Mesenchymal stem cell (in vitro differentiated cells and primary cell): Measurements from ENCODE around the gene NGEF.

Experiments used
- DNase-seq: peaks from one replicate; pipeline ENCODE4 v3.0.0-alpha.2; 2013
- H2AFZ ChIP-seq: one replicate; pipeline ENCODE4 v1.6.1; 2013; ENCODE audit warnings: low read depth, mild to moderate bottlenecking, control low read depth, inconsistent platforms, low read length, moderate library complexity
- H2AK5ac ChIP-seq: 2 replicates; pipeline ENCODE4 v1.6.1; 2013; ENCODE audit warnings: low read length, moderate library complexity, mild to moderate bottlenecking, inconsistent platforms; ENCODE audit not compliant: severe bottlenecking
- H2BK120ac ChIP-seq: one replicate; pipeline ENCODE4 v1.6.1; 2013; ENCODE audit warnings: low read depth, mild to moderate bottlenecking, inconsistent platforms, low read length, moderate library complexity
- H2BK12ac ChIP-seq, 2 experiments: one replicate each; pipeline ENCODE4 v1.6.1; 2013; ENCODE audit warnings: inconsistent platforms in 2 of 2, low read length in 2 of 2, mild to moderate bottlenecking in 2 of 2, moderate library complexity in 2 of 2, control low read depth in 1 of 2
- H2BK15ac ChIP-seq: one replicate; pipeline ENCODE4 v1.6.1; 2013; ENCODE audit warnings: mild to moderate bottlenecking, low read depth, inconsistent platforms; ENCODE audit not compliant: poor library complexity, severe bottlenecking
- H2BK5ac ChIP-seq: 2 replicates; pipeline ENCODE4 v1.6.1; 2013; ENCODE audit warnings: low read depth, mild to moderate bottlenecking, low read length, control low read depth, inconsistent platforms; ENCODE audit not compliant: poor library complexity, severe bottlenecking
- H3K14ac ChIP-seq, 2 experiments: one replicate each; pipeline ENCODE4 v1.6.1; 2013; ENCODE audit warnings: inconsistent platforms in 2 of 2, low read length in 2 of 2, control low read depth in 1 of 2, mild to moderate bottlenecking in 1 of 2, moderate library complexity in 1 of 2
- H3K18ac ChIP-seq, 2 experiments: one replicate each; pipeline ENCODE4 v1.6.1; 2013; ENCODE audit warnings: inconsistent platforms in 2 of 2, low read length in 2 of 2, control low read depth in 1 of 2, low read depth in 1 of 2, mild to moderate bottlenecking in 1 of 2
- H3K23ac ChIP-seq, 2 experiments: one replicate each; pipeline ENCODE4 v1.6.1; 2013; ENCODE audit warnings: inconsistent platforms in 2 of 2, low read length in 2 of 2, mild to moderate bottlenecking in 2 of 2, moderate library complexity in 2 of 2, control low read depth in 1 of 2
- H3K27ac ChIP-seq: 2 replicates; pipeline ENCODE4 v1.5.1; 2013; ENCODE audit warnings: mild to moderate bottlenecking, moderate library complexity, low read length, control low read depth, inconsistent platforms; ENCODE audit not compliant: poor library complexity, severe bottlenecking
- H3K27me3 ChIP-seq, 2 experiments: 2 replicates each; pipeline versions ENCODE4 v1.6.1 to v1.7.0; 2013; ENCODE audit warnings: low read length in 2 of 2, mild to moderate bottlenecking in 2 of 2, moderate library complexity in 2 of 2, control low read depth in 1 of 2, inconsistent platforms in 1 of 2; ENCODE audit not compliant: control insufficient read depth in 1 of 2, insufficient read depth in 1 of 2
- H3K36me3 ChIP-seq, 2 experiments: 2 replicates each; pipeline versions ENCODE4 v1.6.1 to v1.7.0; 2013; ENCODE audit warnings: low read length in 2 of 2, control low read depth in 1 of 2, inconsistent platforms in 1 of 2, low read depth in 1 of 2, mild to moderate bottlenecking in 1 of 2; ENCODE audit not compliant: insufficient read depth in 2 of 2, control insufficient read depth in 1 of 2
- H3K4ac ChIP-seq, 2 experiments: one replicate each; pipeline ENCODE4 v1.6.1; 2013; ENCODE audit warnings: inconsistent platforms in 2 of 2, low read length in 2 of 2, mild to moderate bottlenecking in 2 of 2, moderate library complexity in 2 of 2, control low read depth in 1 of 2, low read depth in 1 of 2
- H3K4me1 ChIP-seq: 2 replicates; pipeline ENCODE4 v1.6.1; 2013; ENCODE audit warnings: low read depth, low read length, control low read depth; ENCODE audit not compliant: control insufficient read depth, insufficient read depth
- H3K4me2 ChIP-seq: 2 replicates; pipeline ENCODE4 v1.6.1; 2013; ENCODE audit warnings: low read length, mild to moderate bottlenecking, inconsistent platforms; ENCODE audit not compliant: poor library complexity, severe bottlenecking
- H3K4me3 ChIP-seq, 2 experiments: 2 replicates each; pipeline versions ENCODE4 v1.5.1 to v1.7.0; 2013; ENCODE audit warnings: low read length in 2 of 2, mild to moderate bottlenecking in 2 of 2, control low read depth in 1 of 2, low read depth in 1 of 2; ENCODE audit not compliant: insufficient read depth in 1 of 2
- H3K79me1 ChIP-seq: replicated peaks from 2 replicates; pipeline ENCODE4 v1.6.1; 2013; ENCODE audit warnings: mild to moderate bottlenecking, control low read depth, low read length, inconsistent platforms; ENCODE audit not compliant: poor library complexity, severe bottlenecking
- H3K9ac ChIP-seq: 2 replicates; pipeline ENCODE4 v1.7.0; 2013; ENCODE audit warnings: mild to moderate bottlenecking, low read length, moderate library complexity
- H3K9me3 ChIP-seq: 2 replicates; pipeline ENCODE4 v1.7.0; 2013; ENCODE audit warnings: mild to moderate bottlenecking, low read length; ENCODE audit not compliant: control insufficient read depth
- H4K8ac ChIP-seq: one replicate; pipeline ENCODE4 v1.6.1; 2013; ENCODE audit warnings: inconsistent platforms, mild to moderate bottlenecking, low read length, moderate library complexity
- H4K91ac ChIP-seq: one replicate; pipeline ENCODE4 v1.6.1; 2013; ENCODE audit warnings: mild to moderate bottlenecking, low read length, inconsistent platforms
- WGBS: methylation state at CpG from one replicate; pipeline ENCODE4 v1.1.7; 2013; ENCODE audit warnings: mixed read lengths; 5-methylcytosine and 5-hydroxymethylcytosine counted together

NGEF gene

DNA sequence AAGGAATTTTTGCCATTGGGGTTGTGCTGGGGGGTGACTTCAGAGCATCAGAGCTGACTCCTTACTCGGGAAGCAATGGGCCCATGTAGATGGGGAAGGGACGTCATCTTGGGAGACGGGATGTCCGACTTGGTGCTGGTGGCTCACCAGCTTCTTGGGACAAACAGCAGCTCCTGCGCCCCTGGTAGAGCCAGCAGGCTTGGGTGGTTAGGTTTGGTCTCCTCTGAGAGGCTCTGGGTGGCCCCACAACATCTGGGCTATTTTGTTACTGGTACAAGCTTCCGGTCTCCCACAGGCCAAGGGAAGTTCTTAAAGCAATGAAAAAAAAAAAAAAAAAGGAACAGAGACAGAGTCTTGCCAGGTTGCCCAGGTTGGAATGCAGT lies 1.8 kb downstream of the NGEF start:
- Histone ChIP-seq H3K36me3 (no peaks in the 10 kb centered on the region), H2BK5ac (no peak overlapping the region), H3K23ac (no peak overlapping the region), H2AFZ (no peak overlapping the region), H3K27ac (no peak overlapping the region), H4K91ac (no peak overlapping the region), H3K4me3 (no peak overlapping the region), H2BK120ac (no peak overlapping the region), H3K18ac (no peak overlapping the region), H4K8ac (no peak overlapping the region), H2BK15ac (no peak overlapping the region), H3K4me2 (no peak overlapping the region), H3K4ac (no peak overlapping the region), H2BK12ac (no peak overlapping the region), H3K14ac (no peak overlapping the region), H2AK5ac (no peak overlapping the region), H3K9ac (no peak overlapping the region), H3K79me1 (no peaks in the 10 kb centered on the region), H3K4me1 (no peaks in the 10 kb centered on the region), H3K9me3 (no peaks in the 10 kb centered on the region), H3K27me3 (peaks cover 0 to 4% of the 10 kb centered on the region in 2 experiments)
- no peak for DNase-seq
- WGBS, result 85% methylated on average over 6 of the region's 6 CpGs

DNA sequence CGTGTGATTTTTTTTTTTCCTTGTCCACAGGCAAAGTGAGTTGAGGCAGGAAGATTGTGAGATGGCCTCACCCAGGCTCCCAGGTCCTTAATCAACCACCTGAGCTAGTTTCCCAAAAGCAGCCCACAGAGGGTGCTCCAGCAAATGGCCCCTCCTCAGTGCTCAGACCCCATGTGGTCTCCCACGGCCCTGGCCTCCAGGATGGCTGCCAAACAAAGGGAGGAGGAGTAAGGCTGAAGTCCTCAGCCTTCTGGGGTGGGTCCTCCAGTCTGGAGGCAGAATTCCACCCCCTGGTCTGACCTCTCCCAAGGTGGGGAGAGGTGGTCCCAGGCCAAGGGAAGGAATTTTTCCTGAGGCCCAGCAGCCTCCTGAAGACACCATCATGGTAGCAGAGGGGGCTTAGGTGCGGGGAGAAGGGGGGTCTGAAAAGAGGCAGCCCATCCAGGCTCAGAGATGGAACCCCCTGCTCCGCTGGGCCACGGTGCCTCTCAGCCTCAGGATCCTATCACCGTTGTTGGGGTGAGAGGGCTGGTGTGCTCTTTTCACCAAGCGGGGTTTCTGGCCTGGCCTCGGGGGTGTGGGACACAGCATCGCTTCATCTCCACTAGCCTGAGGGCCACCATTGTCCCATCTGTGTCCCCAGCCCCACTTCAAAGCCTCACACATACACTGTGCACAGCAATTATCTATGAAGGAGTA lies 2.3 kb downstream of the NGEF start:
- H2AFZ ChIP-seq, result no peak overlapping the region
- 82% methylated on average over 5 of the region's 9 CpGs for WGBS
- no peak overlapping the region for H3K23ac ChIP-seq
- H3K4me2 ChIP-seq, result no peak overlapping the region
- H3K36me3 ChIP-seq, result no peaks in the 10 kb centered on the region
- no peak overlapping the region for H2BK15ac ChIP-seq
- no peaks in the 10 kb centered on the region for H3K79me1 ChIP-seq
- H3K9ac ChIP-seq, result no peak overlapping the region
- no peak overlapping the region for H3K18ac ChIP-seq
- H4K8ac ChIP-seq, result no peak overlapping the region
- no peak overlapping the region for H2BK5ac ChIP-seq
- H3K27me3 ChIP-seq, result peaks cover under 1 to 7% of the 10 kb centered on the region in 2 experiments
- H4K91ac ChIP-seq, result no peak overlapping the region
- H3K4ac ChIP-seq, result no peak overlapping the region
- no peaks in the 10 kb centered on the region for H3K4me1 ChIP-seq
- no peak overlapping the region for H3K14ac ChIP-seq
- no peak overlapping the region for H3K27ac ChIP-seq
- no peak overlapping the region for H2AK5ac ChIP-seq
- no peaks in the 10 kb centered on the region for H3K9me3 ChIP-seq
- no peak overlapping the region for H2BK120ac ChIP-seq
- H2BK12ac ChIP-seq, result no peak overlapping the region
- no peak overlapping the region for H3K4me3 ChIP-seq
- DNase-seq, result no peak

GRCh38 chr2:233009661-233010060 lies 3.4 kb downstream of the NGEF start:
- 78% methylated on average over 3 of the region's 3 CpGs for WGBS

GRCh38 chr2:233007739-233008138 lies 5.3 kb downstream of the NGEF start:
- Histone ChIP-seq H2AFZ (no peak overlapping the region), H3K4me3 (no peak overlapping the region), H3K27me3 (peaks cover 17 to 26% of the 10 kb centered on the region in 2 experiments), H2BK12ac (no peak overlapping the region), H3K79me1 (no peaks in the 10 kb centered on the region), H3K36me3 (no peaks in the 10 kb centered on the region), H2BK5ac (no peak overlapping the region), H3K9ac (no peak overlapping the region), H4K91ac (no peak overlapping the region), H2AK5ac (no peak overlapping the region), H3K14ac (no peak overlapping the region), H3K4me2 (no peak overlapping the region), H2BK120ac (no peak overlapping the region), H3K4me1 (no peaks in the 10 kb centered on the region), H3K9me3 (no peaks in the 10 kb centered on the region), H3K4ac (no peak overlapping the region), H3K18ac (no peak overlapping the region), H3K27ac (no peak overlapping the region), H3K23ac (no peak overlapping the region), H4K8ac (no peak overlapping the region), H2BK15ac (no peak overlapping the region)
- WGBS, result 66% methylated on average over 3 of the region's 3 CpGs
- DNase-seq, result no peak

More at GRCh38 chr2:233009661-233010060, 3.4 kb downstream of the NGEF start:
- Histone ChIP-seq H2AFZ (no peak overlapping the region), H2AK5ac (no peak overlapping the region), H3K9me3 (no peaks in the 10 kb centered on the region), H3K27ac (no peak overlapping the region), H2BK120ac (no peak overlapping the region), H2BK5ac (no peak overlapping the region), H3K9ac (no peak overlapping the region), H3K23ac (no peak overlapping the region), H2BK15ac (no peak overlapping the region), H2BK12ac (no peak overlapping the region), H3K18ac (no peak overlapping the region), H4K8ac (no peak overlapping the region), H3K79me1 (no peaks in the 10 kb centered on the region), H3K14ac (no peak overlapping the region), H3K36me3 (no peaks in the 10 kb centered on the region), H3K4ac (no peak overlapping the region), H3K27me3 (peaks cover 10 to 13% of the 10 kb centered on the region in 2 experiments), H3K4me2 (no peak overlapping the region), H3K4me1 (no peaks in the 10 kb centered on the region), H3K4me3 (no peak overlapping the region), H4K91ac (no peak overlapping the region)
- no peak for DNase-seq
